ENCODE data around the gene YKT6.

DNA sequence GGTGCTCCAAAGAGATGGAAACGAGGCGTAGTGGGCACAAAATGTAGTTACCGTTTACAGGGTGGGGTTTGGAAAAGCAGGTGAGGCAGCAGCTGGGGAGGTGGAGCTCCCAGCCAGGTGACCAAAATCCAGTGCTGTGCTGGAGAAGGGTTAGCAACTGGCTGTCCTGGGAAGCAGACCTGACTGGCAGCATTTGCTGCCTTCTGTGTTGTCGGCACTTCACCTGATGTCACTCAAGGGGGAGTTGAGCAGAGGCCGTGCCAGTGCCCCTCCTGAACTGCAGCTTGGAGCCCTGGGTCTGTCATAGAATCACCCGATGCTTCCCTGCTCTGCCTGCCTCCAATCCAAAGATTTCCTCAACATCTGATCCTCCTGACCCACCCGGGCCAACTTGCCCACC, 24.3 kb upstream of the YKT6 start:
- TF ChIP-seq, protein P1, sequence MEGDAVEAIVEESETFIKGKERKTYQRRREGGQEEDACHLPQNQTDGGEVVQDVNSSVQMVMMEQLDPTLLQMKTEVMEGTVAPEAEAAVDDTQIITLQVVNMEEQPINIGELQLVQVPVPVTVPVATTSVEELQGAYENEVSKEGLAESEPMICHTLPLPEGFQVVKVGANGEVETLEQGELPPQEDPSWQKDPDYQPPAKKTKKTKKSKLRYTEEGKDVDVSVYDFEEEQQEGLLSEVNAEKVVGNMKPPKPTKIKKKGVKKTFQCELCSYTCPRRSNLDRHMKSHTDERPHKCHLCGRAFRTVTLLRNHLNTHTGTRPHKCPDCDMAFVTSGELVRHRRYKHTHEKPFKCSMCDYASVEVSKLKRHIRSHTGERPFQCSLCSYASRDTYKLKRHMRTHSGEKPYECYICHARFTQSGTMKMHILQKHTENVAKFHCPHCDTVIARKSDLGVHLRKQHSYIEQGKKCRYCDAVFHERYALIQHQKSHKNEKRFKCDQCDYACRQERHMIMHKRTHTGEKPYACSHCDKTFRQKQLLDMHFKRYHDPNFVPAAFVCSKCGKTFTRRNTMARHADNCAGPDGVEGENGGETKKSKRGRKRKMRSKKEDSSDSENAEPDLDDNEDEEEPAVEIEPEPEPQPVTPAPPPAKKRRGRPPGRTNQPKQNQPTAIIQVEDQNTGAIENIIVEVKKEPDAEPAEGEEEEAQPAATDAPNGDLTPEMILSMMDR (conservative IDR thresholded peaks at IDR 0.05) = no peak
- no peak for TF ChIP-seq EZH2 (IDR thresholded peaks at IDR 0.05; ENCODE audit: low read depth)

All from PC-9 (cell line).